HG03066 (cell line): ENCODE data around the gene WTIP.

Experiments
- ATAC-seq: cut with Tn5 transposase; IDR thresholded peaks from one replicate; pipeline ENCODE4 v1.9.1; 2021; ENCODE audit warnings: low read depth; ENCODE audit not compliant: unreplicated experiment

WTIP gene

GRCh38 chr19:34549833-34550232, 68.3 kb downstream of the WTIP start:
- no peak for ATAC-seq

- no peak for ATAC-seq
These were observed 73.9 kb downstream of the WTIP start for GRCh38 chr19:34555447-34555846.

- no peak for ATAC-seq
These were observed 74.9 kb downstream of the WTIP start for GRCh38 chr19:34556488-34556887.

GRCh38 chr19:34559045-34559444, 77.5 kb downstream of the WTIP start:
- ATAC-seq, result no peak

GRCh38 chr19:34560229-34560628, 78.7 kb downstream of the WTIP start:
- ATAC-seq, result no peak
